ENCODE measurements around the gene GAB3. TPM values are rescaled to one million over a fixed set of nuclear protein-coding genes. Genes with fewer than 3 reads are reported as not detected.
"Not testable (repeated sequence)": the region's sequence is repeated elsewhere in the genome, so short reads cannot be mapped to it uniquely, and the experiment has no call there.

GAB3 gene
- polyA plus RNA-seq, 1 donor = 2.5 TPM

DNA sequence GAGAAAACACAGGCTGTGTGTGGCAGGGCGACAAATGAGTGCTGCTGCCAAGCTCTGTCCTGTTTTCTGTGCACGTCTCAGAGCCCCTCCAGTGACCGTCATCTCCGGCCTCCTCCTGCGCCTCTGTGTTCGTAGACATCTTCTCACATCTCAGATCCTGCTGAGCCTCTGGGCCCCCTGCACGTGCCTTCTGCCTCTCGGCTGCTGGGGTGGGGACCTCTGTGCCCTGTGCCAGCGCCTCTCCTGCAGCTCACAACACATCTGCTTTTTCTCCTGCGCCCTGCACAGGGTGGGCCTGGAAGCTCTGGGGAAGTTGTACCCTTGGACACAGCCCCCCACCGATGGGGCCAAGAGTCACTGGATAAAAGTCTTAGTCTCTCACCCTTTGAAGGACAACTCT lies 95.1 kb downstream of the GAB3 start:
- no peak for DNase-seq

- DNase-seq = no peak
These were observed 95.5 kb downstream of the GAB3 start for GRCh38 chrX:154655346-154655745.

DNA sequence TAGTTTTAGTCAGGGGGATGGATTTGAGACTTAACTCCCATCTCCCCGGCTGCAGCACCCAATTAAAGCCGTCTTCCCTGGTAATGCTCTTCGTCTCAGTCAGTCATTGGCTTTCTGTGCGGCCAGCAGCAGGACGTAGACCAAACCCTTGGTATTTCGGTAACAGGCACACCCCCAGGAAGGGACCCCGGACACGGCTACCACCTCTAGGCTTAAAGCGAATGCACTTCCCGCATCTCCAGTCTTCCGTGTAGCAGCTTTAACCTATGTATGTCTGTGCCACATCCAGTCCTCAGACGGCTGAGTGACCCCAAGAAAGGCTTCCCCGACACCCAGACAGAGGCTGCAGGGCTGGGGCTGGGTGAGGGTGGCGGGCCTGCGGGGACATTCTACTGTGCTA lies 96.0 kb downstream of the GAB3 start:
- no peak for DNase-seq

GRCh38 chrX:154654372-154654771 lies 96.5 kb downstream of the GAB3 start:
- DNase-seq = no peak

GRCh38 chrX:154653413-154653812 lies 97.5 kb downstream of the GAB3 start, which contains the start of gene CTAG2:
Gene CTAG2 (minus strand): TSS chrX:154653579. CDS start chrX:154653515, 64 bp downstream.
- not testable (repeated sequence) for DNase-seq

GRCh38 chrX:154653048-154653401 lies 97.9 kb downstream of the GAB3 start:
- DNase-seq = no peak

DNA sequence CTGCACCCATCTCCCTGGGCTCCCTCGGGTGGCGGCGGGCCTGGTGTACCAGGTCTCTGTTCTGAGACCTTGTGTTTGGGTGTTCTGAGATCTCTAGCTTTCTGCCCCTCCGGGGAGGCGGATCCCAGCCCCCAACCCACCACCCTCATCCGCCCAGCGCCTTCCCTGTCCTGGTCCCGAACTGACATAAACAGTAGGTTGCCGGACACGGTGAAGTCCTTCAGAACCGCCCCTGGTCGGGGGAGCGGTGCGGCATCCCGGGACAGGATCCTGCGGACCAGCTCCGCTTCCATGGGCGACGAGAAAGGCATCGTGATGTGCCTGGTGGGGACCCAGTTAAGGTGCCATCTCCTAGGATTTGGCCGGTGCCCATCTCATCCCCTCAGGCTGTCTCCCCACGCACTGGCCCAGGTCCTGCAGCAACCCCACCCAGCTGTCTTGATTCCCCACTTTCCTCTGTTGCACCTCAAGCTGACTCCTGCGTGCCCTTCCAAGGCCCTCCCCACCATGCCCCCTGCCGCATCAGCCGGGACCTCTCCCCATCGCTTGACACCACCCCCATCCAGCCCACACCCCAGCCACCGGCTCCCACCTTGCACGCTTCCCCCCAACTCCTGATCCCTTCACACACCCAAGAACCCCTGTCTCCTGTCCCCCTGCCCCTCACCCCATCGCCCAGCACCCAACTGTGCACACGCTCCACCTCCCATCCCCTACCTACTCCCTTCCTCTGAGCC lies 98.4 kb downstream of the GAB3 start:
- no peak for DNase-seq

DNA sequence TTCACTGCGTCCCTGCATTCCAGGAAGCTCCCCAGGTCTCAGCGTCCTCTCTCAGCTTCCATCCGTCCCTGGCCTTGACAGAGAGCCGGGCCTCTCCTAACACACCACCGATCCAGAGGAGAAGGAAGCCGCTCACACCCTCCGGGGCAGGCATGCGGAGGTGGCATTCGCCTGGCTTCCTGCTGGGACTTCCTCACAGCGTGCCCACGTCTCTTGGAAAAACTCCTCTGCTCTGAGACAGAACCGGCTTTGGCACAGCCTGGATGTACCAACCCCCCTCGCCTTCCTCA lies 100.7 kb downstream of the GAB3 start:
- no peak for DNase-seq

DNA sequence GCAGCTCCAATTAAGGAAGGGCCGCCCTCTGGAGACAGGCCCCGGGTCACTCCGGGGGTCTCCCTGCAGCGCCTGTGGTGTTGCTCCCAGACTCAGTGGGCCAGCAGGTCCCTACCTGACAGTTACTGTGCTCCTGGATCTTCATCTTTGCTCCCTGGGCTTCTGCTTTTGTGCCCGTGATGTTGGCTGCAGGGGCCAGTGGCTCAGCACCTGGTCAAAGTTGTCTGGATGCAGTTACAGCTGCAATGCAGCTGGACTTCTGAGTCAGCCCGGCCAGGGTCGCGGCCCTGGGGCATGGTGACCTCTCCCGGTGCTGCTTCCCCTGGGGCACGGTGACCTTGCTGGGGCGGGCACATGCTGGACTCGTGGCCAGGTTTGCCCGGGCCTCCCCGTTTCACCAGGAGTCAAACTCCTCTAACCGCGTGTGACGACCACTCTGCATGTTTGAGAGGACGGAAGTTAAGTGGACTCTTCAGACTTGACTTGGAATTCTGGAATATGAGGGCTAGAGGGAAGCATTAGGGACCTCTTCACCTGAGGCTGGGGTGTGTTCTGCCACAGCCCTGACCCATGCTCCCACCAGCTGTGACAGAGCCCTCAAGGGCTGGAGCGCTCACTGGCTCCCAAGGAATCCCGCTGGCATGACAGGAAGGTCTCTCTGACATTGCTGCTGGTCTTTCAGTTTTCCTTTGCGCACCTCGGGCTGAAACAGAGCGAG lies 101.2 kb downstream of the GAB3 start:
- no peak for DNase-seq

GRCh38 chrX:154648931-154649330 lies 101.9 kb downstream of the GAB3 start:
- DNase-seq = no peak

- not testable (repeated sequence) for DNase-seq
These were observed 105.0 kb downstream of the GAB3 start for GRCh38 chrX:154645745-154646378.

- not testable (repeated sequence) for DNase-seq
These were observed 107.2 kb downstream of the GAB3 start for GRCh38 chrX:154643708-154644107.

- DNase-seq = not testable (repeated sequence)
These were observed 109.1 kb downstream of the GAB3 start for GRCh38 chrX:154641740-154642139.

- not testable (repeated sequence) for DNase-seq
These were observed 117.2 kb downstream of the GAB3 start for GRCh38 chrX:154633661-154634060.

GRCh38 chrX:154630949-154631348 lies 119.9 kb downstream of the GAB3 start:
- not testable (repeated sequence) for DNase-seq

DNA sequence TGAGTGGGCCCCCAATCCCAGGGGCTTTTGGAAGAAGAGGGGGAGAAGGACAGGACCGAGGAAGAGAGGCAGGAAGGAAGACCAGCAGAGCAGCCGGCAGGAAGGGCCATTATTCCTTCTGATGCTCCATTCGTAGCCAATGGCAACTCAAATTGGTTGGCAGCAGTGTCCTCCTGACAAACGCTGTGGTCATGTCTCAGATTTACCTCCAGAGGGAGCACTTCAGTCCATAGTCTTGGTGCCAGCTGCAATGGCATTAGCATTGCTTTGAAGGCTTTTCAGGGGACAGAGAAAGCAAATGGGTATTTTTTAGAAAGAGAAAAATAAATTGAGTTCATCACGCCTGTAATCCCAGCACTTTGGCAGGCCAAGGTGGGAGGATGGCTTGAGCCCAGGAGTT lies 121.9 kb downstream of the GAB3 start:
- DNase-seq = not testable (repeated sequence)

Other genes with a start within 250 kb of the GAB3 start
- 28.7 TPM for gene FAM3A, start 234.8 kb downstream of the GAB3 start, polyA plus RNA-seq (ENCODE audit: insufficient read length)
- 41.7 TPM for gene G6PD, start 204.2 kb downstream of the GAB3 start, polyA plus RNA-seq (ENCODE audit: insufficient read length)
- gene IKBKG, start 203.5 kb downstream of the GAB3 start, polyA plus RNA-seq (ENCODE audit: insufficient read length) = 14.0 TPM
- not detected for gene CTAG1A, start 165.9 kb downstream of the GAB3 start, polyA plus RNA-seq (ENCODE audit: insufficient read length)
- not detected for gene CTAG1B, start 131.8 kb downstream of the GAB3 start, polyA plus RNA-seq (ENCODE audit: insufficient read length)
- gene CTAG2, start 97.5 kb downstream of the GAB3 start, polyA plus RNA-seq (ENCODE audit: insufficient read length) = not detected
- gene DKC1, start 11.8 kb upstream of the GAB3 start, polyA plus RNA-seq (ENCODE audit: insufficient read length) = 75.6 TPM
- gene MPP1, start 54.4 kb upstream of the GAB3 start, polyA plus RNA-seq (ENCODE audit: insufficient read length) = 40.7 TPM
- not detected for gene SMIM9, start 83.6 kb upstream of the GAB3 start, polyA plus RNA-seq (ENCODE audit: insufficient read length)
- gene F8A1, start 135.3 kb upstream of the GAB3 start, polyA plus RNA-seq (ENCODE audit: insufficient read length) = 26.1 TPM

All from left kidney (tissue), 2 donors.